ENCODE data around the gene RUNX1.
A peak's percentile ranks its signal among the peaks of the same experiment; 100 is the strongest.

Gene RUNX1

GRCh38 chr21:34992736-34993398 is 56.2 kb downstream of the RUNX1 start:
- no peak for TF ChIP-seq CTCF (IDR thresholded peaks at IDR 0.05; ENCODE audit: low read depth, low read length, missing control alignments)
- DNase-seq (ENCODE audit: low read depth) = peak; percentile 78
- in situ Hi-C loops (cut with HindIII; ENCODE audit: low sequenced_read_pairs) = no loop called here
- H3K4me3 ChIP-seq (ENCODE audit: low read depth, low read length) = no peak overlapping the region

GRCh38 chr21:34992180-34992579 is 56.9 kb downstream of the RUNX1 start:
- DNase-seq (ENCODE audit: low read depth) = no peak
- TF ChIP-seq CTCF (IDR thresholded peaks at IDR 0.05; ENCODE audit: low read depth, low read length, missing control alignments) = no peak
- H3K4me3 ChIP-seq (ENCODE audit: low read depth, low read length) = no peak overlapping the region
- in situ Hi-C loops (cut with HindIII; ENCODE audit: low sequenced_read_pairs) = no loop called here

GRCh38 chr21:34991366-34991957 is 57.6 kb downstream of the RUNX1 start:
- in situ Hi-C loops (cut with HindIII; ENCODE audit: low sequenced_read_pairs) = no loop called here
- no peak for DNase-seq (ENCODE audit: low read depth)
- no peak for TF ChIP-seq CTCF (IDR thresholded peaks at IDR 0.05; ENCODE audit: low read depth, low read length, missing control alignments)
- no peak overlapping the region for H3K4me3 ChIP-seq (ENCODE audit: low read depth, low read length)

- H3K4me3 ChIP-seq (ENCODE audit: low read depth, low read length) = no peak overlapping the region
- no peak for TF ChIP-seq CTCF (IDR thresholded peaks at IDR 0.05; ENCODE audit: low read depth, low read length, missing control alignments)
- in situ Hi-C loops (cut with HindIII; ENCODE audit: low sequenced_read_pairs) = no loop called here
- no peak for DNase-seq (ENCODE audit: low read depth)
Measured at GRCh38 chr21:34990842-34991241, 58.3 kb downstream of the RUNX1 start.

GRCh38 chr21:34989337-34990151 is 59.6 kb downstream of the RUNX1 start:
- no peak overlapping the region for H3K4me3 ChIP-seq (ENCODE audit: low read depth, low read length)
- DNase-seq (ENCODE audit: low read depth) = peak; percentile 48
- in situ Hi-C loops (cut with HindIII; ENCODE audit: low sequenced_read_pairs) = no loop called here
- TF ChIP-seq CTCF (IDR thresholded peaks at IDR 0.05; ENCODE audit: low read depth, low read length, missing control alignments) = no peak

- no peak for DNase-seq (ENCODE audit: low read depth)
- TF ChIP-seq CTCF (IDR thresholded peaks at IDR 0.05; ENCODE audit: low read depth, low read length, missing control alignments) = no peak
- in situ Hi-C loops (cut with HindIII; ENCODE audit: low sequenced_read_pairs) = no loop called here
- H3K4me3 ChIP-seq (ENCODE audit: low read depth, low read length) = no peak overlapping the region
Measured at GRCh38 chr21:34988625-34989024, 60.5 kb downstream of the RUNX1 start.
